ENCODE data around the gene ZDHHC16. TPM values are rescaled to one million over a fixed set of nuclear protein-coding genes. Genes with fewer than 3 reads are reported as not detected.

Gene ZDHHC16
- total RNA-seq, 2 experiments from 2014 or later = 6.2 to 6.5 TPM

DNA sequence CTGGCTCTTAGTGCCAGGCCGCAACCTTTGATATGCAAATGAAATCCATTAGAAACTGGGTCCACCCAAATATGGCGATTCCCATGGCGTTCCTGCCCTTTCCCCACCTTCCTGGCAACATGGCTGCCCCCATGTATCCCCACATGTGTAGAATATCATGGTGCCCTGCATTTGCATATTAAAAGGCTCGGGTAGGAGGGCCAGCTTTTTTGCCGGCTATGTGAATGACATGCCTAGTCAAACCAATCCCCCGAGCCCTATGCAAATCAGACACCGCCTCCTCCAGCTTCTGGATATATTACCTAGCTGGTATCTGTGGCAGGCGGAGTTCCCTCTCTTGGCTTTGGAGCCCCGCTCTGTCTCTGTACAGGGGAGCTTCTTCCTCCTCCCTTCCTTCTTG is 34.0 kb downstream of the ZDHHC16 start:
- ChIA-PET POLR2A (no interaction called here), CTCF (no interaction called here)
- no peaks in the 10 kb centered on the region for H3K4me1 ChIP-seq (ENCODE audit: insufficient read depth, low read length)
- ATAC-seq (ENCODE audit: poor library complexity) (no peak), DNase-seq (no peak)
- intact Hi-C loops (cut with DNase I, micrococcal nuclease) = no loop called here
- H3K9me3 ChIP-seq (ENCODE audit: control insufficient read depth in 1 of 2, insufficient read depth in 1 of 2, low read length in 2 of 2) = no peaks in the 10 kb centered on the region
- Mint-ChIP-seq H3K4me3 (no peak overlapping the region), H3K27me3 (no peaks in the 10 kb centered on the region), H3K4me1 (ENCODE audit: low read depth) (peaks cover 5% of the 10 kb centered on the region), H3K9me3 (peaks cover 1% of the 10 kb centered on the region), H3K27ac (no peak overlapping the region), H3K36me3 (ENCODE audit: low read depth) (peaks cover 81% of the 10 kb centered on the region)
- no peak overlapping the region for H3K27ac ChIP-seq (ENCODE audit: low read depth in 1 of 2, low read length in 2 of 2)
- TF ChIP-seq, protein P1, sequence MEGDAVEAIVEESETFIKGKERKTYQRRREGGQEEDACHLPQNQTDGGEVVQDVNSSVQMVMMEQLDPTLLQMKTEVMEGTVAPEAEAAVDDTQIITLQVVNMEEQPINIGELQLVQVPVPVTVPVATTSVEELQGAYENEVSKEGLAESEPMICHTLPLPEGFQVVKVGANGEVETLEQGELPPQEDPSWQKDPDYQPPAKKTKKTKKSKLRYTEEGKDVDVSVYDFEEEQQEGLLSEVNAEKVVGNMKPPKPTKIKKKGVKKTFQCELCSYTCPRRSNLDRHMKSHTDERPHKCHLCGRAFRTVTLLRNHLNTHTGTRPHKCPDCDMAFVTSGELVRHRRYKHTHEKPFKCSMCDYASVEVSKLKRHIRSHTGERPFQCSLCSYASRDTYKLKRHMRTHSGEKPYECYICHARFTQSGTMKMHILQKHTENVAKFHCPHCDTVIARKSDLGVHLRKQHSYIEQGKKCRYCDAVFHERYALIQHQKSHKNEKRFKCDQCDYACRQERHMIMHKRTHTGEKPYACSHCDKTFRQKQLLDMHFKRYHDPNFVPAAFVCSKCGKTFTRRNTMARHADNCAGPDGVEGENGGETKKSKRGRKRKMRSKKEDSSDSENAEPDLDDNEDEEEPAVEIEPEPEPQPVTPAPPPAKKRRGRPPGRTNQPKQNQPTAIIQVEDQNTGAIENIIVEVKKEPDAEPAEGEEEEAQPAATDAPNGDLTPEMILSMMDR (IDR thresholded peaks at IDR 0.05) = no peak
- H3K36me3 ChIP-seq (ENCODE audit: insufficient read depth, low read length) = peaks cover 86% of the 10 kb centered on the region
- no peaks in the 10 kb centered on the region for H3K27me3 ChIP-seq (ENCODE audit: control insufficient read depth in 1 of 2, insufficient read depth in 2 of 2, low read length in 2 of 2)
- H3K4me3 ChIP-seq (ENCODE audit: low read length) = no peak overlapping the region

DNA sequence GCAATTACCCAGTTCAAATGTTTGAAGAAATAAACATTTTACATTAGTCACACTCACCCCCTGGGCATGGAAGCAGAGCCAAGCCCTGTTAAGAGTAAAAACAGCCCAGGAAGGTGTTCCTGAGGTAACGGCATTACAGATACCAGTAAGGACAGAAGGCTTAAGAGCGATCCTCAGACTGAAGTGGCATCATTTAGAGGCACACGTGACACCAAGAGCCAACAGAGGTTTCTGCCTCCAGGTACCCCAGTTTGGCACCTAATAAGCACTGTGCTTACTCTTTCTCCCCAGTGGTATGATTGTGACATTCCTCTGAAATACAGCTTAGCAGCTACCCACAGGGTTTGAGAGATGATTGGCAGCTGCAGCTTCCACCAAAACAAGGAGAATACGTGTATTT is 35.1 kb downstream of the ZDHHC16 start:
- H3K27ac Mint-ChIP-seq = no peak overlapping the region
- H3K27ac ChIP-seq (ENCODE audit: low read depth in 1 of 2, low read length in 2 of 2) = no peak overlapping the region
- peaks cover 78% of the 10 kb centered on the region for H3K36me3 Mint-ChIP-seq (ENCODE audit: low read depth)
- H3K4me3 ChIP-seq (ENCODE audit: low read length) = no peak overlapping the region
- H3K4me1 Mint-ChIP-seq (ENCODE audit: low read depth) = peaks cover 5% of the 10 kb centered on the region
- peaks cover 76% of the 10 kb centered on the region for H3K36me3 ChIP-seq (ENCODE audit: insufficient read depth, low read length)
- no peaks in the 10 kb centered on the region for H3K27me3 Mint-ChIP-seq
- no peaks in the 10 kb centered on the region for H3K27me3 ChIP-seq (ENCODE audit: control insufficient read depth in 1 of 2, insufficient read depth in 2 of 2, low read length in 2 of 2)
- DNase-seq = no peak
- no peaks in the 10 kb centered on the region for H3K4me1 ChIP-seq (ENCODE audit: insufficient read depth, low read length)
- no peaks in the 10 kb centered on the region for H3K9me3 Mint-ChIP-seq
- TF ChIP-seq, protein P1 (IDR thresholded peaks at IDR 0.05) = no peak
- intact Hi-C loops (cut with DNase I, micrococcal nuclease) = no loop called here
- ChIA-PET CTCF (no interaction called here), POLR2A (no interaction called here)
- H3K9me3 ChIP-seq (ENCODE audit: control insufficient read depth in 1 of 2, insufficient read depth in 1 of 2, low read length in 2 of 2) = no peaks in the 10 kb centered on the region
- no peak for ATAC-seq (ENCODE audit: poor library complexity)
- H3K4me3 Mint-ChIP-seq = no peak overlapping the region

DNA sequence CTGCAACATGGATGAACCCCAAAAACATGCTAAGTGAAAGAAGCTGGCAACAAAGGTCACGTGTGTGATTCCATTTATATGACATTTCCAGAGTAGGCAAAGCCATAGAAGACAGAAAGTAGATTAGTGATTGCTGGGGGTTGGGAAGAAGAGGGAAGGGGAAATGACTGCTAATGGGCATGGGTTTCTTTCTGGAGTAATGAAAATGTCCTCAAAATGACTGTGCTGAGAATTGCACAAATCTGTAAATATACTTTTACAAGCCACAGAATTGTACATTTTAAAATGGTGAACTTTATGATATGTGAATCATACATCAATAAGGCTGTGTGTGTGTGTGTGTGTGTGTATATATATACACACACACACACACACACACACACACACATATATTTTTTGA is 36.4 kb downstream of the ZDHHC16 start:
- Histone ChIP-seq H3K4me3 (ENCODE audit: low read length) (no peak overlapping the region), H3K27me3 (ENCODE audit: control insufficient read depth in 1 of 2, insufficient read depth in 2 of 2, low read length in 2 of 2) (no peaks in the 10 kb centered on the region), H3K36me3 (ENCODE audit: insufficient read depth, low read length) (peaks cover 63% of the 10 kb centered on the region), H3K9me3 (ENCODE audit: control insufficient read depth in 1 of 2, insufficient read depth in 1 of 2, low read length in 2 of 2) (no peaks in the 10 kb centered on the region), H3K4me1 (ENCODE audit: insufficient read depth, low read length) (no peaks in the 10 kb centered on the region), H3K27ac (ENCODE audit: low read depth in 1 of 2, low read length in 2 of 2) (no peak overlapping the region)
- H3K4me1 Mint-ChIP-seq (ENCODE audit: low read depth) = peaks cover 5% of the 10 kb centered on the region
- ATAC-seq (ENCODE audit: poor library complexity) (no peak), DNase-seq (no peak)
- H3K36me3 Mint-ChIP-seq (ENCODE audit: low read depth) = peaks cover 70% of the 10 kb centered on the region
- CTCF ChIA-PET = no interaction called here
- H3K27ac Mint-ChIP-seq = no peak overlapping the region
- POLR2A ChIA-PET = no interaction called here
- TF ChIP-seq, protein P1 (IDR thresholded peaks at IDR 0.05) = no peak
- no peaks in the 10 kb centered on the region for H3K9me3 Mint-ChIP-seq
- no peak overlapping the region for H3K4me3 Mint-ChIP-seq
- H3K27me3 Mint-ChIP-seq = no peaks in the 10 kb centered on the region
- intact Hi-C loops (cut with DNase I, micrococcal nuclease) = no loop called here

Data from CD4-positive, alpha-beta T cell (primary cell).